Esophagus muscularis mucosa (tissue), 3 donors: ENCODE results near the gene POLR2J.
"Not testable (repeated sequence)": the region's sequence is repeated elsewhere in the genome, so short reads cannot be mapped to it uniquely, and the experiment has no call there.

ENCODE experiments used
- CTCF ChIP-seq, 3 experiments: fragments of 200-600 bp in 2 of 3; fragments of 450-650 bp in 1 of 3; sonication (generic) in 2 of 3; IDR thresholded peaks; one replicate each; pipeline ENCODE4 v1.5.1; 2017 to 2019; ENCODE audit warnings: antibody characterized with exemption in 3 of 3, mild to moderate bottlenecking in 2 of 3, moderate library complexity in 1 of 3
- EP300 ChIP-seq: sonication (generic); formaldehyde crosslinking; IDR thresholded peaks from one replicate; pipeline ENCODE4 v1.6.1; 2017; ENCODE audit warnings: antibody characterized with exemption

- not testable (repeated sequence) for TF ChIP-seq EP300; CTCF (IDR thresholded peaks at IDR 0.05)
These were observed 3.2 kb upstream of the POLR2J start for GRCh38 chr7:102481962-102482361.
